Measurements from ENCODE around the gene DPH1.
"Not testable (repeated sequence)": the region's sequence is repeated elsewhere in the genome, so short reads cannot be mapped to it uniquely, and the experiment has no call there.

The DPH1 gene

GRCh38 chr17:2008332-2009126, 21.4 kb upstream of the DPH1 start:
- no peak for DNase-seq (ENCODE audit: low read depth)

GRCh38 chr17:2009737-2010136, 20.2 kb upstream of the DPH1 start:
- DNase-seq (ENCODE audit: low read depth) = no peak

- DNase-seq (ENCODE audit: low read depth) = no peak
Observed at GRCh38 chr17:2011411-2012371, 18.3 kb upstream of the DPH1 start.

- DNase-seq (ENCODE audit: low read depth) = no peak
Observed at GRCh38 chr17:2012499-2012898, 17.5 kb upstream of the DPH1 start.

DNA sequence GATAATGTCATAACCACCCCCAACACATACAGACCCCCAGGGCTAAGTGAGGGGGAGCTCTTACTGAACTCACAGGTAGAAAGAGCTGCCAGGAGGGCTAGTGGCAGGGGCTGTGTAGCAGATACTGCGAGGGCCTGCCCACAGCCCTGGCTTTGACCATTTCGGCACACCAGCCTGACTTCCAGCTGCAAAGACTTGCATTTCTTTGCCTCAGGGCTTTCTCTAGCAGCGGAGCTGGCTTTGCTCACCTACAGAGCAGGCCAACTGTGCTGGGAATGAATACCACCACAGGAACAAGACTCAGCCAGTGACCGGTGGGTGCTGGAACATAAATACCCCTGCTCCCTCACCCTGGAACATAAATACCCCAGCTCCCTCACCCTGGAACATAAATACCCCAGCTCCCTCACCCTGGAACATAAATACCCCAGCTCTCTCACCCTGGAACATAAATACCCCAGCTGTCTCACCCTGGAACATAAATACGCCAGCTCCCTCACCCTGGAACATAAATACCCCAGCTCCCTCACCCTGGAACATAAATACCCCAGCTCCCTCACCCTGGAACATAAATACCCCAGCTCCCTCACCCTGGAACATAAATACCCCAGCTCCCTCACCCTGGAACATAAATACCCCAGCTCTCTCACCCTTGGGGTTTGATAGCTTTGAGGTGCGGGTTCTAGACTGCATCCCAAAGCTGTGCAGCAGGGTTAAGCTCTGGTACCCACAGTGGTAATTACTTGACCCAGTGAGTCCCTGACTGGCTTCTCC, 16.5 kb upstream of the DPH1 start:
- not testable (repeated sequence) for DNase-seq (ENCODE audit: low read depth)

DNA sequence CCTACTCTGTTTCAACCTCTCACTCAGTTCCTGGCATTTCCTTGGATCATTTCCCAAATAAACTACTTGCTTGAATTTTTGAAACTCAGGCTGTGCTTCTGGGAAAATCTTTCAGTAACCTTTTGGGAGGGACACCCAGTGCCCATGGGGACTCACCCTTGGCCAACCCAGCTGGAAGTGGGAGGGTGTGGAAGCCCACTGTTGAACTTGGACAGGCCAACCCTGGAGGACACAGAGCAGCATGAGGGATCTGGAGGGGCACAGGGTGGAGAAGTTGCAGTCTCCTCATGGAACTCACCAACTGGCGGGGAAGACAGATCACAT, 16.0 kb upstream of the DPH1 start:
- no peak for DNase-seq (ENCODE audit: low read depth)

- DNase-seq (ENCODE audit: low read depth) = no peak
Observed at GRCh38 chr17:2015314-2015713, 14.6 kb upstream of the DPH1 start.

DNA sequence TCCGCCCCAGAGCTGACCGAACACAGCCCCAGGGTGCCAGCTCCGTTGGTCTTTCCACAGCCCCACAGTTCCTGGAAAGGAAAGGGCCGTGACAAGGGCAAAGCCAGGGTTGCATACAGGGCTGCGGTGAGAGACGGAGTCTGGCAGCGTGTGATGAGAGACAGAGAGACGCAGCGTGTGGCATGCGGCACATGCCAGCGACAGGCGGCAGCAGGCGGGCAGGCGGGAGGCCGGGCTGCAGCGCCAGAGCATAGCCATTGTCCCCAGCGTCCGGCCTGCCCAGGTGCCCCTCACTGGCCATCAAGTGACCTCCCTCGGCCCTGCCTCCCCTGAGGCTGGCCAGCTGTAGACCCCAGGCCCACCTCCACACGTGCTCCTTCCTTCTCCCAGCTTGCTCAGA, 13.5 kb upstream of the DPH1 start:
- no peak for DNase-seq (ENCODE audit: low read depth)

DNA sequence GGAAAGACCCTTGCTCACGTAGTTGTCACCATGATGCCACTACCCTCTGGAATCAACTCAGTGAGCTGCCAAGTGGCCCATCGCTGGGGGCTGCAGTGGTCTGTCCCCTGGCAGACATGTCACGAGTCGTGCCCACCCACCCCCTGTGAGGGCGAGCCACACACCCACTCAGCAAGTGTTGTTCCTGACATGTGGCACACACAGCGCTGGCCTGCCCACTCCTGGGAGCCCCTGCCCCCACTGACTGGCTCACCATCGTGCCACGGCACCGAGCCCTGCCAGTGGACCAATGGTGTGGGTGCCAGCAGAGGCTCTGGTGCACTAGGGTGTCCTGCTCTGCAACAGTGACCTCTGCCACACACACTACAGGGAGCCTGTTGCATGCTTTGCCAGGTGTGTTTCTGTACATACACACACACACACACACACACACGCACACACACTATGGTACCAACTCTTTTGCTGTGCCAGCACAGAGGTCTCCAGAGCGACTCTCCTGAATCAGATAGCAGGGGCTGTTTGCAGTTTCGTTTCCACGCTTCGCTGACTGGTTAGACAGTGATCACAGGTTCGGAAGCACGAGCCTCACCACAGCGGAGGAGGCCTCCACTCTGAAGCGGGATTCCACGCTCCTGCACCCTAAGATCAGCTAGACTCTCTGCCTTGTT, 12.5 kb upstream of the DPH1 start:
- DNase-seq (ENCODE audit: low read depth) = no peak

DNA sequence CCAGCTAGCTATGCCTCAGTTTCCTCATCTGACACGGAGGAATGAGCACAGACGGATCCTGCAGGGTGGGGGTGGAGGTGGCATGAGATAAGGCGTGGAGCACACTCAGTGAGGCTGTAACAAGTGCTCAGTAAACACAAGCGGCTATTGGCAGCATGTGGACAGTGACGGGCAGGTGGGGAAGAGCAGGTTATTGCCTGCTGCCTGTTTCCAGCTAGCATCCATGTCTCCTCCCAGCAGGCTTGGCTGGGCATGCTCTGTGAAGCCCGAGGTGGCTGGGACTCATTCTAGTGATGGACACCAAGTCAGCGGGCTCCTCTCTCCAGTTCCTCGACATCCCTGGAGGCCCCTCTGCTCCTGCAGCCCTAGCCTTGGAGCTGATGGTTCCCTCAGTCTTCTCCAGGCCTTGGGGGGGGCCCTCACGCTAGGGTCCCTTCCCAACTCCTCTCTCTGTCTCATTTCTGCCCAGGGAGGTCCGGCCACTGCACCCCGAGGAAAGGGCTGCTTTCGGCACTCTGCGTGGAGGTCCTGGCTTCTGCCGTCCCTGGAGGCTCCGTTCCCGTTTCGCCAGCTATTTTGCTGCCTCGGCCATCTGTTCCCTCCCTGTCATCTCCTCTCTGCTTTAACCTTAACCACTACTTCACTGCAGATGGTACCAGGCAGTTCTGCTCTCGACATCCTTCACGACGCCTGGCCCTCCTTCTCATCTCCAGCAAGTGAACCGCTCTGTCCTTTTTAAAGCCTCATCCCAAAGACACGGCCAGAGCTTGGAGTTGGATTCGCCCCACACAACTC, 11.0 kb upstream of the DPH1 start:
- no peak for DNase-seq (ENCODE audit: low read depth)

GRCh38 chr17:2019723-2020122, 10.2 kb upstream of the DPH1 start:
- DNase-seq (ENCODE audit: low read depth) = no peak

GRCh38 chr17:2020721-2021120, 9.2 kb upstream of the DPH1 start:
- DNase-seq (ENCODE audit: low read depth) = no peak

DNA sequence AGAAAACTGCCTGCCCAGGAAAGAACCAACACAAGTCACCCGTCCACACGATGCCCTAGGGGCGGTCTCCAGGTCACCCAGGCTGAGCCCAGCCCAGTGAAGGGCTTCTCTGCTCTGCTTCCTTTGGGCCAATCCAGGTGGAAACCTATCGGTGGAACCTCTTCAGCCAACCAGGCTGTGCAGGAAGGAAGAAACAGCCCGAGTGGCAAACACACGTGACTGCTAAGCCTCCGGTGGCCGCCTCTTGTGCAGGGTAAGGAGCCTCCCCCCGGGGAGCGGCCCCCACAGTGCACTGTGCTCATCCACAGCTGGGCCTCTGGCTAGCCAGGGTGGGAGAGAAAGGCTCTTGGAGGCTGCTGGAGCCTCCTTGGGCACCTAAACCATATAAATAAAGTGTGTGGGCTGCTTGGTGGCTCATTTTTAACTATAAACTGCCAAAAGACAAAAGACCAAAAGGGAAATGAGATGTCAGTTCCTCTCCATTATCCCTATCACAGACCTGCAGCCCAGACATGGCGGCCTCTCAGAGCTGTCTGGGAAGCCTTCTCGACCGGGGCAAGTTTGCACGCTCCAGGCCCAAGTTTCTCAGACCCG, 7.2 kb upstream of the DPH1 start:
- DNase-seq (ENCODE audit: low read depth) = no peak

DNA sequence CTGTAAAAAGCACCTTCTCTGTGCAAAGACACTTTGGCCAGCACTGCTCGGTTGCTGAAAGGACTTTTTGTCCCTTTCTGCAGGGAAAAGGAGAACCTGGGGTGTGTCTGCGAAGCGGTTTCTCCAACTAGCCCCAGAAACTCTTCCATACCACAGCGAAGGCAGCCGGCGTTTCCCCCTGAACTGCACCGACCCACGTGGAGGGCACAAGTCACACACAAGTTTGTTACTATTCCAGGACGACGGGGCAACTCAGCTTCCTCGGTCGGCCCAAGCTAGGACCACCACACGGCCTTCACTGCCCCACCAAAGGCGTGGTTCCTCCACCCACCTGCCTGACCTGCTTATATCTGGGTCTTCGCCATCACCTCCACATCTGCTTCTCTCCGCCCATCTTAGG, 6.7 kb upstream of the DPH1 start:
- DNase-seq (ENCODE audit: low read depth) = no peak

GRCh38 chr17:2023692-2024571, 6.0 kb upstream of the DPH1 start:
- no peak for DNase-seq (ENCODE audit: low read depth)

GRCh38 chr17:2024572-2025219, 5.3 kb upstream of the DPH1 start:
- DNase-seq (ENCODE audit: low read depth) = no peak

- DNase-seq (ENCODE audit: low read depth) = peak; percentile 53
Observed at GRCh38 chr17:2025220-2025621, 4.7 kb upstream of the DPH1 start, which contains the start of gene RTN4RL1. TSS of gene RTN4RL1 (minus strand) at chr17:2025334. CDS start at chr17:2024865, 469 bp downstream.

- no peak for DNase-seq (ENCODE audit: low read depth)
Observed at GRCh38 chr17:2025622-2026309, 4.2 kb upstream of the DPH1 start.

Data from stimulated activated CD8-positive, alpha-beta memory T cell treated with anti-CD3 and anti-CD28 coated beads, Interleukin-12 subunit alpha, Interleukin-12 subunit beta, amount 100 ng/mL, for 4 hours (primary cell).